ENCODE results near the gene TCIRG1. TPM values are rescaled to one million over a fixed set of nuclear protein-coding genes. Genes with fewer than 3 reads are reported as not detected.
A peak's percentile ranks its signal among the peaks of the same experiment; 100 is the strongest.

The TCIRG1 gene
- total RNA-seq, 4 donors from 2014 or later, result 260 to 697 (median 380) TPM

DNA sequence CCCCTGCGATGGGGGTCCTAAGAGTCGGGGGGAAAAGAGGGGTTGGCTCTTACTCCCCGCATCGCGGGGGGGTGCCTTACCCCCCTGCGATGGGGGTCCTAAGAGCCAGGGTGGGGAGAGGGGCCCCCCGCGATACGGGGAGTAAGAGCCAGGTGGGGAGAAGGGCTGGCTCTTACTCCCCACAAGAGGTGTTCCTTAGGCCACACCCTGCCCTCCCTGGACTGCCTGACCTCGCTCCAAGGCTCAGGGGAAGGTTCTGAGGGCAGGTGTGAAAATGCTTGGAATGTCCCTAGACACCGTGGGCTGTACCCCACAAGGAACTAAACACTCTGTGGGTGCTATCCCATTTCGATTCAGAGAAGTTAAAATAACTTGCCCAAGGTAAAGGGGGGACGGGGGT, 42.8 kb upstream of the TCIRG1 start:
- no peak for DNase-seq
- Histone ChIP-seq H3K36me3 (no peaks in the 10 kb centered on the region), H3K27me3 (peaks cover 8% of the 10 kb centered on the region), H3K27ac (peak overlapping the region in 1 of 4 donors; percentile 67), H3K4me3 (no peak overlapping the region), H3K9me3 (no peaks in the 10 kb centered on the region), H3K4me1 (peaks cover 0 to 23% (median 11%) of the 10 kb centered on the region in 4 donors)
- in situ Hi-C loops (cut with MboI; ENCODE audit: low pct_ligation_motif_present in 1 of 4, low pct_unique_long_range_greater_than_20kb in 1 of 4, low sequenced_read_pairs in 3 of 4), result no loop called here
- 81 to 84% methylated on average over 2 to 12 of the region's 13 CpGs for WGBS, 2 donors (ENCODE audit: low coverage in 1 of 2)
- intact Hi-C loops (cut with DNase I; ENCODE audit: low total_unique reads), result no loop called here
- no peak for TF ChIP-seq EP300 (IDR thresholded peaks at IDR 0.05; ENCODE audit: low read depth)
- TF ChIP-seq POLR2A (IDR thresholded peaks at IDR 0.05), result no peak
- TF ChIP-seq, protein P1, sequence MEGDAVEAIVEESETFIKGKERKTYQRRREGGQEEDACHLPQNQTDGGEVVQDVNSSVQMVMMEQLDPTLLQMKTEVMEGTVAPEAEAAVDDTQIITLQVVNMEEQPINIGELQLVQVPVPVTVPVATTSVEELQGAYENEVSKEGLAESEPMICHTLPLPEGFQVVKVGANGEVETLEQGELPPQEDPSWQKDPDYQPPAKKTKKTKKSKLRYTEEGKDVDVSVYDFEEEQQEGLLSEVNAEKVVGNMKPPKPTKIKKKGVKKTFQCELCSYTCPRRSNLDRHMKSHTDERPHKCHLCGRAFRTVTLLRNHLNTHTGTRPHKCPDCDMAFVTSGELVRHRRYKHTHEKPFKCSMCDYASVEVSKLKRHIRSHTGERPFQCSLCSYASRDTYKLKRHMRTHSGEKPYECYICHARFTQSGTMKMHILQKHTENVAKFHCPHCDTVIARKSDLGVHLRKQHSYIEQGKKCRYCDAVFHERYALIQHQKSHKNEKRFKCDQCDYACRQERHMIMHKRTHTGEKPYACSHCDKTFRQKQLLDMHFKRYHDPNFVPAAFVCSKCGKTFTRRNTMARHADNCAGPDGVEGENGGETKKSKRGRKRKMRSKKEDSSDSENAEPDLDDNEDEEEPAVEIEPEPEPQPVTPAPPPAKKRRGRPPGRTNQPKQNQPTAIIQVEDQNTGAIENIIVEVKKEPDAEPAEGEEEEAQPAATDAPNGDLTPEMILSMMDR (IDR thresholded peaks at IDR 0.05), result no peak
- TF ChIP-seq POLR2AphosphoS5 (IDR thresholded peaks at IDR 0.05), result no peak

DNA sequence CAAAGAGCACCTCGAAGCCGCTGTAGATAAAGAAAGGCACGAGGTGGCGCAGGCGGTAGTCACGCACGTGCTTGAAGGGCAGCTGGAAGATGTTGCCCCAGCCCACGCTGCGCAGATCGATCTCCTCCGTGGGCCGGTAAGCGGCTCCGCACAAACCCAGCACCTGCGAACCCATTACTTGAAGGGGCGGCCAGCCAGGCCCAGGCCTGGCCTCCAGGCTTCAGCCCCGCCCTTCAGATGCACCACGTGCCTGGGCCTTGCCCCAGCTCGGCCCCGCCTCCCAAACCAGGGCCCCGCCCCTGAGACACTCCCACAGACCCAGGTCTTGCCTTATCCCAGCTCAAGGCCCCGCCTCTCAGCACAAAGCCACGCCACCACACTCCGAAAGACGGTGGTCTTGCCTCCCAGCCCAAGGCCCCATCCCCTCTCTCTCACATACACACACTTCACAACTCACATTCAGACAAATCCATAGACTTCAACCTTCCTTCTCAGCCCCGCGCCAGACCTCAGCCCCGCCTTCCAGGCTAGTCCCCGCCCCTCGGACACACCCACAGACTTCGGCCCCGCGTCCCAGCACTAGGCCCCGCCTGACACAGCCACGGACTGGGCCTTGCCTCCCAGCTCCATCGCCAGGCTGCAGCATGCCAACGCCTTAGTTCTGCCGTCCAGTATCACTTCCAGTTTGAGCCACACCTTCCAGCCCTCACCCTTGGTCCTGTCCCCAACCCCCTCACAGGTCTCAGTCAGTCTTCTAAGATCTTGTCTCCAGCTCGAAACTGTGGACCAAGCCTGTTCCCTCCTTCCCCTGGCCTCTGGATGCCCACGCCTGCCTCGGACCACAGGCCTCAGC, 42.0 kb upstream of the TCIRG1 start:
- H3K27me3 ChIP-seq, result no peaks in the 10 kb centered on the region
- H3K4me3 ChIP-seq, result peak overlapping the region in 1 of 4 donors; percentile 18
- H3K4me1 ChIP-seq, result peaks cover 0 to 15% (median 4%) of the 10 kb centered on the region in 4 donors
- H3K27ac ChIP-seq, result peak overlapping the region; percentile 36 to 71 (median 62)
- H3K36me3 ChIP-seq, result no peaks in the 10 kb centered on the region
- in situ Hi-C loops (cut with MboI; ENCODE audit: low pct_ligation_motif_present in 1 of 4, low pct_unique_long_range_greater_than_20kb in 1 of 4, low sequenced_read_pairs in 3 of 4), result no loop called here
- H3K9me3 ChIP-seq, result no peaks in the 10 kb centered on the region
- intact Hi-C loops (cut with DNase I; ENCODE audit: low total_unique reads), result no loop called here
- TF ChIP-seq POLR2AphosphoS5 (IDR thresholded peaks at IDR 0.05) (peak in 1 of 3 donors; percentile 15), POLR2A (IDR thresholded peaks at IDR 0.05) (no peak), EP300 (IDR thresholded peaks at IDR 0.05; ENCODE audit: low read depth) (no peak)
- TF ChIP-seq, protein P1 (IDR thresholded peaks at IDR 0.05), result no peak
- WGBS, 2 donors (ENCODE audit: low coverage in 1 of 2), result 73 to 82% methylated on average over 14 to 41 of the region's 41 CpGs
- DNase-seq, result peak; percentile 88

DNA sequence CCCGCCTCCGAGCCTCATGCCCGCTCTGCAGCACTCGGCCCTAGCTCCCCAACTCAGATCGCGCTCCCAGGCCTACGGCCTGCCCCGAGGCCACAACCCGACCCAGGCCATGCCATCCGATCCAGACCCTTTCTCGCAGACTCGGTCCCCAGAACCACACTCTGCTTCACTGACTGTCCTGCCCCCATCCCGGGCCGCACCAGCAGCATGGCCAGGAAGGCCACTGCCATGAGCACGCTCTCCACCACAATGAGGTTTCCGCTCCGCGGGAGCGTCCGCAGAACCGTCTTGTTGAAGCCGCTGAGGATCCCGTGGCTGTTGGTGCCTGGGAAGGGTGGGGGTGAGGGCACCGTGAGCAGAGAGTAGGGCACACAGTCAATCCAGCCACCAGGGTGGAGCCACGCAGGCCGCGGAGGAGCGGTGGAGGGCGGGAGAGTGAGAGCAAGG, 41.3 kb upstream of the TCIRG1 start:
- WGBS, 2 donors (ENCODE audit: low coverage in 1 of 2), result 78 to 92% methylated on average over 7 to 29 of the region's 29 CpGs
- Histone ChIP-seq H3K4me1 (peaks cover 0 to 21% (median 4%) of the 10 kb centered on the region in 4 donors), H3K27ac (peak overlapping the region; percentile 36 to 71 (median 62)), H3K9me3 (no peaks in the 10 kb centered on the region), H3K4me3 (no peak overlapping the region), H3K27me3 (no peaks in the 10 kb centered on the region), H3K36me3 (no peaks in the 10 kb centered on the region)
- TF ChIP-seq, protein P1 (IDR thresholded peaks at IDR 0.05), result no peak
- TF ChIP-seq EP300 (IDR thresholded peaks at IDR 0.05; ENCODE audit: low read depth) (no peak), POLR2A (IDR thresholded peaks at IDR 0.05) (no peak), POLR2AphosphoS5 (IDR thresholded peaks at IDR 0.05) (no peak)
- no peak for DNase-seq
- intact Hi-C loops (cut with DNase I; ENCODE audit: low total_unique reads) (no loop called here), in situ Hi-C loops (cut with MboI; ENCODE audit: low pct_ligation_motif_present in 1 of 4, low pct_unique_long_range_greater_than_20kb in 1 of 4, low sequenced_read_pairs in 3 of 4) (no loop called here)

DNA sequence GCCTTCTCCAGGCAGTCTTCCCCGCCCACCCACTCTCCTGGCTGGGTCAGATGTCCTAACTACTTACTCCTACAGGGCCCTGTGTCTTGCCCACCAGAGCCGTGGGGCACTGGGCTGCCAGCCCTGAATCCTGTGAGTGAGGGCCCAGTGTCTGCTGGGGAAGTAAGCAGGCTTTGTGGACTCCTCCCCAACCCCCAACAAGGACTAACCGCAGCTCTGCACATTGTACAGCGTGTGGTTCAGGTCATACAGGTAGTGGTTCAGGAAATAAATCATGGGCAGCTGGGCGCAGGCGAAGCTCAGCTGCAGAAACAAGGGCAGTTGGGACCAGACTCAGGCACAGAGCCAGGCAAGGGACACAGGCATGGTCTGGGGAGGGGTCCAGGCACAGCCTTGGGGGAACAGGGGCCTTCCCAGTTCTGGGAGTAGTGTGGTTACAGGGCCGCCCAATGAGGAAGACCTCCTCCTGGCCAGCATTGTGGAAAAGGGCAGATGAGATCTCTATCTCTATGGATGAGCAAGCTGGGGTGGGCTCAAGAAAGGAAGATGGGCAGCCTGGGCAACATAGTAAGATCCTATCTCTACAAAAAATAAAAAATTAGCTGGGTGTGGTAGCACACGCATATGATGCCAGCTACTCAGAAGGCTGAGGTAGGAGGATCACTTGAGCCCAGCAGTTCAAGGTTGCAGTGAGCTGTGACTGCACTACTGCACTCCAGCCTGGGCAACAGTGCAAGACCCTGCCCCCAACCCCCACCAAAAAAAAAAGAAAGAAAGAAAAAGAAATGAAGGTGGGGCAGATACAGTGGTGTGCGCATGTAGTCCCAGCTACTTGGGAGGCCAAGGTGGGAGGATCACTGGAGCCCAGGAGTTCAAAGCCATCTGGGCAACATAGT, 40.4 kb upstream of the TCIRG1 start:
- no peak overlapping the region for H3K4me3 ChIP-seq
- no peaks in the 10 kb centered on the region for H3K9me3 ChIP-seq
- in situ Hi-C loops (cut with MboI; ENCODE audit: low pct_ligation_motif_present in 1 of 4, low pct_unique_long_range_greater_than_20kb in 1 of 4, low sequenced_read_pairs in 3 of 4) (no loop called here), intact Hi-C loops (cut with DNase I; ENCODE audit: low total_unique reads) (no loop called here)
- TF ChIP-seq, protein P1 (IDR thresholded peaks at IDR 0.05), result no peak
- TF ChIP-seq POLR2A (IDR thresholded peaks at IDR 0.05), result no peak
- peaks cover 0 to 28% (median 7%) of the 10 kb centered on the region in 4 donors for H3K4me1 ChIP-seq
- 92 to 100% methylated on average over 2 to 9 of the region's 9 CpGs for WGBS, 2 donors (ENCODE audit: low coverage in 1 of 2)
- H3K27ac ChIP-seq, result peak overlapping the region in 3 of 4 donors; percentile 10 to 56 (median 36)
- H3K27me3 ChIP-seq, result no peaks in the 10 kb centered on the region
- H3K36me3 ChIP-seq, result no peaks in the 10 kb centered on the region
- peak; percentile 56 for DNase-seq
